Astrocyte (in vitro differentiated cells and primary cell): ENCODE measurements around the gene MAIP1.

Experiments used
- CTCF ChIP-seq: IDR thresholded peaks from 2 replicates; pipeline ENCODE4 v1.5.1; 2011; ENCODE audit warnings: low read depth, mild to moderate bottlenecking, inconsistent platforms, low read length, moderate library complexity; ENCODE audit not compliant: insufficient read depth
- EZH2 ChIP-seq: IDR thresholded peaks from 2 replicates; pipeline ENCODE4 v1.6.1; 2012; ENCODE audit warnings: mild to moderate bottlenecking, low read length, inconsistent platforms; ENCODE audit not compliant: insufficient read depth

GRCh38 chr2:199943373-199943772, 12.0 kb upstream of the MAIP1 start:
- TF ChIP-seq CTCF (no peak), EZH2 (no peak)
